HG03064 (cell line): ENCODE measurements around the gene HTD2.
"Not testable (repeated sequence)": the region's sequence is repeated elsewhere in the genome, so short reads cannot be mapped to it uniquely, and the experiment has no call there.

Experiments
- ATAC-seq: cut with Tn5 transposase; IDR thresholded peaks from one replicate; pipeline ENCODE4 v1.9.1; 2021; ENCODE audit warnings: low read depth; ENCODE audit not compliant: unreplicated experiment

The HTD2 gene

DNA sequence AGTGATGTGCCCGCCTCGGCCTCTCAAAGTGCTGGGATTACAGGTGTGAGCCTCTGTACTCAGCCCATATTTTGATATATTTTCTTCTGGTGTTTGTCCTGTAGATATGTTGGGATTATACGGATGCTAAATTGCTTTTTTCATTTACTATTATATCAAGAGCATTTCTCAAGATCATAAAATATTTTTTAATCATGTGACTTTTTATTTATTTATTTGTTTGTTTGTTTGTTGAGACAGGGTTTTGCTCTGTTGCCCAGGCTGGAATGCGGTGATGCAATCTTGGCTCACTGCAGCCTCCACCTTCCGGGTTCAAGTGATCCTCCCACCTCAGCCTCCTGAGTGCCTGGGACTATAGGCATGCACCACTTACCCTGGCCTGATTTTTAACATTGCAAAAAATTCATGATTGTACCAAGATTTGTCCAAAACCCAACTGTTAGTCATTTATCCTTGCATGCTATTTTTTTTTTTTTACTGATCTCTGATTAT, 23.6 kb downstream of the HTD2 start:
- ATAC-seq: no peak

DNA sequence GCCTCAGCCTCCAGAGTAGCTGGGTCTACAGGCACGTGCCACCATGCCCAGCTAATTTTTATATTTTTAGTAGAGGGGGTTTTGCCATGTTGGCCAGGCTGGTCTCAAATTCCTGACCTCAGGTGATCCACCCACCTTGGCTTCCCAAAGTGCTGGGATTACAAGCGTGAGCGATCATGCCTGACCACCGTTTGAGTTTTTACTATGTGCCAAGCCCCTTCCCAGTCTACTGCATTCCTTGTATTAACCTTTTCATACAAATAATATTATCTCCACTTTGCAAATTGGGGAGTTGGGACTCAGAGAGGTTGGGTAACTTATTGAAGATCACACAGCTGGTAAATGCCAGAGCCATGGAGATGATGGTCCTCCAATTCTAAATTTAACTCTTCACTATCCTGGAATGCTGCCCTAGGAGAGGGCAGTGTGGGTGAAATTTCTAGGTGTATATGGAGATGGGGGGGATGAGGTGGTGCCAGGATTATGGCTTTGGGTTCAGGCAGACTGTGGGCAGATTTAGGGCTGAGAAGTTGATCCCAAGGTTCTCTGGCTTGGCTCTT, 25.4 kb downstream of the HTD2 start:
- no peak for ATAC-seq

DNA sequence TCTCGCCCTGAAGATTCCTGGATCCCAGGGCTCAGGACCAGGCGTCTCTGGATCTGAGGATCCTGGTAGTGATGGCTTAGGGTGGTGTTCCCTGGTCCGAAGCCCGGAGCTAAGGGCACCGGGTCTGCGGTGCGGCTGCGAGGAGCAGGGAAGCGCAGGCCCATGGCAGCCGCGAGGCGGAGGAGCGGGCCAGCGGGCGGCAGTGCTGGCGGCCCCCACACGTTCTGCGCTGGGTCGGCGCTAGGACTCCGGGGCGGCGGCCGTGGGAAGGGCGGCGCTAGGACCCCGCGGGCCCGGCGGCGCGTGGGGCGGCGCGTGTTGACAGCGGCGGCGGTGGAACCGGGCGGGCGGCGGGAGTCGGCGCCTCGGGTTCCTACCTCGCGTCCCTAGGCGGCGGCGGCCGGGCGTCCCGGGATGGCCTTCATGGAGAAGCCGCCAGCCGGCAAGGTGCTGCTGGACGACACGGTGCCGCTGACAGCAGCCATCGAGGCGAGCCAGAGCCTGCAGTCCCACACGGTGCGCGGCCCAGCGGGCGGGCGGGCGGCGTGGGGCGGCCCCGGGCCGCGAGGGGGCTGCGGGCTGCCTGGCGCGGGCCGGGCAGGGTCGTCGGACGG, 26.4 kb downstream of the HTD2 start, which contains the start of gene PXK:
Gene PXK, plus strand, starts transcription at position 318 of the 614 bp plus-strand sequence. Its CDS starts 97 bp downstream, at position 415.
- ATAC-seq: peak; percentile 89

DNA sequence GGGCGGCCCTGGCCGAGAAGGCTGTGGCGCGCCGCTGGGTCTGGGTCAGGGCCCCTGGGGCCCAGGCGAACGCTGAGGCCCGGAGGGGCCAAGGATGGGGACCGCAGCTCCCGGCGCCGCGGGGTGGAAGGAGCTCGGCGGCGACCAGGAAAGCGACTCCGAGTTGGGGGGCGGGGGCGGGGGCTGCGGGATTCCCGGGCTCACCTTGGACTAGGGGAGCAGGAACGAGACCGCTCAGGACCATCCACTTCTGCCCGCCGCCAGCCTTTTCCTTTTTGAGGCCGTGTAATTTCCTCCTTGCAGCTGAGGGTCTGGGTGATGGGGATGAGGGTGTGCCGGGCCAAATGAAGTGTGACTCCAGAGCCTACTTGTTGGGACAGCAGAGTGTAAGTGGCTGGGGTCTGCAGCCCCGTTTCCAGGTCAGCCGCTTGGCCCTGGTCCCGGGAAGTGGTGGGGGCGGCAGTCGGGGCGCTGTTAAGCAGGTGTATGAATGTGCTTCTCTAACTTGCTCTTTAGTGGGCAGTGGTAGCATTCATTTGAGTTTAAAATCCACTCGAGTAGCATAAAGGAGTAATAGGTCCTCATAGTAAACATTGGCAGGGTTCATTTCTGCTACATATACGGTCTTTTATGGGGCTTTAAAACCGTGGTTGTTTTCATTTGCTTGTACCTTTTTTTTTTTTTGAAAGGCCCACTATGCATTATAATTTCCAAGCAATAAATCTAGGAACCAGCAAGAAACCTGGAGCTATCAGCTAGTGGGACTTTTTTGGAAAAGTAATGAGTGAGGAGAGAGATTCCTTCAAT, 27.1 kb downstream of the HTD2 start:
- ATAC-seq: peak; percentile 37

DNA sequence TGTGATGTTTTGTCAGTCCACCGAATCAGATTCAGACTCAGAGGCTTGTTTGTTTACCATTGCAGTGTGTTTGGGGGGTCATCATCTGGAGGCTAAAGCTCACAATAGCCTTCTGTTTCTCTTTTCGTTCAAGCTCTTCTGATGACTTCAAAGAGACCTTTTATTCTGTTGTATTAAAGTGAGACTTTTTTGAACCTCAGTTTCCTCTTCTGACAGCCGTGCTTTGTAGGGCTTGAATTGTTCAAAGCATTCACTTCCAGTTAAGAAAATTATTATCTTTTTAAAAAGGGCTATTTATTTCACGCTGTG, 27.6 kb downstream of the HTD2 start:
- no peak for ATAC-seq

DNA sequence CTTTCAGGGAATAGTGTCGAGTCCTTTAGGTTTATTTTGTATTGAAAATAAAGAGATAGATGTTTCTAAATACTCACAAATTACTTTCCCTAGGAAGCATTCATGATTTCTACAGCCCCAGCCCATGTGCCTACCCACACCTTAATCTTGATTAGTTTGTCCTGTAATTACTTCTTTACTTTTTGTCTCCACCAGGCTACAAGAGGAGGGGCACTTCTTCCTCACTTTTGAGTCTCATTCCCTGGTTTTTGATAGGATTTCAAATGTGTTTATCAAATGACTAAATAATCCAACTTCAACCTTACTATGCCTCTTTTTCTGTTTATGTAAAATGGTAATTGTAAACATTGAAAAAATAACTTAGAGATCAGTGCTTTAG, 28.2 kb downstream of the HTD2 start:
- ATAC-seq: no peak

DNA sequence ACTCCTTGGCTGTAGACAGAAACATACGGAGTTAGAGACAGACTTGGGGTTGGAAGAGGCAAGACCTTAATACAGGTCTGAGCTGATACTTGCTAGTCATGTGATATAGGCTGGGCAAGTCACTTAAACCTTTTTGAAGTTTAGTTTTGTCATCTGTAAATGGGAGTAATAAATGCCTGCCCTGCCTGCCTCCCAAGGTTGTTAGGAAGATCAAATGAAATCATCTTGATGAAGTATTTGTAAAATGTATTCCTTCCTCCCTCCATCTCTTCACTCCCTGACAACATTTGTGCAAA, 29.3 kb downstream of the HTD2 start:
- no peak for ATAC-seq

DNA sequence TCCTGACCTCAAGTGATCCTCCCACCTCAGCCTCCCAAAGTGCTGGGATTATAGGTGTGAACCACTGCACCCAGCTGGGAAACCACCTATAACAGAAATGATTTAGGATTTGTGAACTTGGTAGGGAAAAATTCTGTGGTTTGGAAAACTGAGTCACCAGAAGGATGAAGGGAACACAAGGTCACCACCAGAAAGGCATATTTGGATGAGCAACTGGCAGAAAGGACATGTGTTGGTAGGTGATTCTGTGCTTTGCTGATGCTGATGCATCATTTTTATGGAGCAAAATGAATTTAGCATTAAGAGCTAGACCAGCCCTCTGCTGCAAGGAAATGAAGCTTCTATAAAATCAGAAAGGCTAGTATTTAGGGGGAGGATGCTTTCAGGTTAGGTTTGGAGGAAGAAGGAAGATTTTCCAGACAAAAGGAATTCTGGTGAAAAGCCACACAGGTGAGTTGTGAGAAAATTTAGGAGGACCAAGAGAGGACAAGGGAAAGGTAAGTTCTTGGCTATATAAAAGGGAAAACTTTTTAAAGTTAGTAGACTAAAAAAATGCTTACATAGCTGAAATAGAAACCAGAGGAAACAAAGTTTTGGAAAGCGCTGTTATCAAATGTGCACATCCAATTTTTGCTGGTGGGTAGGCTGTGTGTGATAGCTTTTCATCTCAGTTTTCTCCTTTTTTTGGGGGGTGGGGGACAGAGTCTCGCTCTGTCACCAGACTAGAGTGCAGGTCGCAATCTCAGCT, 30.0 kb downstream of the HTD2 start:
- no peak for ATAC-seq

DNA sequence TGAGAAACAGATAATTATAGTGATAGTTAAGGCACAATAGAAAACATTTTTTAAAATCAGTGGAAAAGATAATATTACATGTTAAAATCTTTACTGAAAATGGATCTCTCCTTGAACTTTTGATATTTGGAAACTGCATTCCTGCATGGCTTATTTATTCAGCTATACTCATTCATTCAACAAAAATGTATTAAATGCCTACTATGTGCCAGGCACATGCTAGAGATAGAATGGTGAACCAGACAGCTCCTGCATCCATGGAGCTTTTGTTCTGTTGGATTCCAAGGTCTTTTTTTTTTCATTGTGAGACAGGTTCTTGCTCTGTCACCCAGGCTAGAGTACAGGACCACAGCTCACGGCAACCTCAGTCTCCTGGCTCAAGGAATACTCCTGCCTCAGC, 30.9 kb downstream of the HTD2 start:
- no peak for ATAC-seq

DNA sequence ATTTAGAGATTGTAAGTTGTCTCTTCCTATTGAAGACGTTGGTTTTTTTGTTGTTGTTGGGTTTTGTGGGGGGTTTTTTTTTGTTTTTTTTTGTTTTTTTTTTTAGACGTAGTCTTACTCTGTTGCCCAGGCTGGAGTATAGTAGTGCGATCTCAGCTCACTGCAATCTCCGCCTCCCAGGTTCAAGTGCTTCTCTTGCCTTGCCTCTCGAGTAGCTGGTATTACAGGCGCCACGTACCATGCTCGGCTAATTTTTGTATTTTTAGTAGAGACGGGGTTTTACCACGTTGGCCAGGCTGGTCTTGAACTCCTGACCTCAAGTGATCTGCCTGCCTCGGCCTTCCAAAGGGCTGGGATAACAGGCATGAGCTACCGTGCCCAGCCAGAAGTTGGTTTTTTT, 32.8 kb downstream of the HTD2 start:
- ATAC-seq: not testable (repeated sequence)

DNA sequence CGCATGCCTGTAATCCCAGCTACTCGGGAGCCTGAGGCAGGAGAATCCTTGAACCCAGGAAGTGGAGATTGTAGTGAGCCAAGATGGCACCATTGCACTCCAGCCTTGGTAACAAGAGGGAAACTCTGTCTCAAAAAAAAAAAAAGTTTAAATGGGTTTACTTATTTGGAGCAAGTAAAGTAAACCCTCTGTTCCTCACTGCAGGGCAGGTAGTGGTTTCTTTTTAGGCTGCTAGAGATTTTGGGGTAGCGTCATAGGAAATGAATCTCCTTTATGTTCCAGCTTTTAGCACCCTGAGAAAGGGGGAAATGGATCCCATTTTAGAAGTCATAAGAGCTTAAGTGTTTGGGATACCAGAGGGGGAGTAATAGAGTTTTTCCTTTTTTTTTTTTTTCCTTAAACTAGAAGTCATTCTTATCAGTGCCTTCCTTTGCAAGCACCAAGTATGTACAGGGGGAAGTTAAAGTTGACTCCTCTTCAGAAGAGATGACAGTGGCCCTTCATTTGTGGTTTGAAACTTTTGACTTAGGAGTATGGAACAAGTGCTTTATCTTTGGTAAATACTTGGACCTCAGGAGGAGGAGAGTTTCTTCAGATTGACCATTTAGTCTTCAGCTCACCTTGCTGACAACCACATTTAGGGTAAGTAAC, 34.4 kb downstream of the HTD2 start:
- no peak for ATAC-seq

DNA sequence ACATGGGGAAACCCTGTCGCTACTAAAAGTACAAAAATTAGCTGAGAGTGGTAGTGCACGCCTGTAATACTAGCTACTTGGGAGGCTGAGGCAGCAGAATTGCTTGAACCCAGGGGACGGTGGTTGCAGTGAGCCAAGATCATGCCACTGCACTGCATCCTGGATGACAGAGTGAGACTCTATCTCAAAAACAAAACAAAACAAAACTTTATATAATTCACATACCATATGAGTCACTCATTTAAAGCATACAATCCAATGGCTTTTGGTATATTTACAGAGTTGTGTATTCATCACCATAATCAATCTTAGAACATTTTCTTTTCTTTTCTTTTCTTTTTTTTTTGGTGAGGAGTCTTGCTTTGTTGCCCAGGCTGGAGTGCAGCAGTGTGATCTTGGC, 35.1 kb downstream of the HTD2 start:
- no peak for ATAC-seq

DNA sequence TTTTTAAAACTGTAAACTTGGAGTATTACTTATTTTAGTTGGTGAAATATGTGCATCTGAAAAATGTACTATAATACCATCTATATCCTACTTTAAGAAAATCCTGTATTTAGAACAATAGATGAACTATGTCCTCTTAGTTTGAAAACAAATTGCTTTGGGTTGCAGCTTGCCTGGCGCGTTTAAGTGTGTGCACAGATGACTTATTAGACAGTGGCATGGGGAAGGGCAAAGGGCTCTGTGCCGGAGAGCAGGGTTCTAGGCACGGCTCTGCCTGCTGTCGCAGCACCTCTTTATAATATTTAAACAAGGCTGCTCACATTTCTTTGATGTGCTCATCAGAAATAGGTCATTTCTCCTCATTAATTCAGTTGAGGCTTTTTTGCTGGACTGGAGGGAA, 36.4 kb downstream of the HTD2 start:
- no peak for ATAC-seq

DNA sequence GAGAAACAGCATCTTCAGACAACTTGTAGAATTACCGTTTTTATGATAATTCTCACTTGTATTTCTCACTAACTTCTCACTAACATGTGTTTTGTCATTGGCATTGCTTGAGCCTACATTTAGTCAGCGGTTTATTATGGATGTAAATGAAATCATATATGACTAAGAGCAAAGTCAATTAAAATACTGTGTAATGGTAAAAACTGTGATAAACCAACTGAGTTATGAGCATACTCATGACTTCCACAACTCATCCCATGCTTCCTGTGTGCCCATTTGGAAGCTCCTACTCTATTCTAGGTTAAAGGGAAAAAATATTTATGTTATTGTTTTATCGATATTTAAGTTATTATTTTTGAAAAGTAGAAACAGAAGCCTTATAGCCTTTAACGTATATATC, 39.1 kb downstream of the HTD2 start:
- ATAC-seq: no peak

DNA sequence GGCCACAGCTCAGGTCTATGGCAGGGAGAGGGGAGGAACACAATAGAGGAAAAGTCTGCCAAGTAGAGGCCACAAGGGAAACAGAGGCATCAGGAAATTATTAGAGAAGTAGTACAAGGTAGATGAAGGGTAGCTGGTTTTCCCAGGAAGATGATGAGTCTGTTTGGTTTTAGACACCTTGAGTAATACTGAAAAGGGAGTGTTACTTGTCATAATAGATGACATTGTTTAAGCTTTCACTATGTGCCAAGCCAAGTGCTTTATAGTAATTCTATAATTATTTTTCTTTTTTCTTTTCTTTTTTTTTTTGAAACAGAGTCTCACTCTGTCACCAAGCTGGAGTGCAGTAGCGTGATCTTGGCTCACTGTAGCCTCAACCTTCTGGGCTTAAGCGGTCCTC, 40.0 kb downstream of the HTD2 start:
- no peak for ATAC-seq

DNA sequence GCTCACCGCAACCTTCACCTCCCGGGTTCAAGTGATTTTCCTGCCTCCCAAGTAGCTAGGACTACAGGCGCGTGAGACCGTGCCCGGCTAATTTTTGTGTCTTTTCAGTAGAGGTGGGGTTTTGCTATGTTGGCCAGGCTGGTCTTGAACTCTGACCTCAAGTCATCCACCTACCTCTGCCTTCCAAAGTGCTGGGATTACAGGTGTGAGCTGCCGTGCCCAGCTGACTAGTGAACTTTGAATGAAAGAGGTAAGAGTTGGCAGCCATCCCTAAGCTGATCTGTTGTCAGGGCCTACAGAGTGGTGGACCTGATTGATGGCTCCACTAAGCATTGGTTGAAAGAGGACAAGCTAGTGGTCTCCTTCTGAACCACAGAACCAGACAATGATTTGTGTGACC, 41.7 kb downstream of the HTD2 start:
- ATAC-seq: no peak

DNA sequence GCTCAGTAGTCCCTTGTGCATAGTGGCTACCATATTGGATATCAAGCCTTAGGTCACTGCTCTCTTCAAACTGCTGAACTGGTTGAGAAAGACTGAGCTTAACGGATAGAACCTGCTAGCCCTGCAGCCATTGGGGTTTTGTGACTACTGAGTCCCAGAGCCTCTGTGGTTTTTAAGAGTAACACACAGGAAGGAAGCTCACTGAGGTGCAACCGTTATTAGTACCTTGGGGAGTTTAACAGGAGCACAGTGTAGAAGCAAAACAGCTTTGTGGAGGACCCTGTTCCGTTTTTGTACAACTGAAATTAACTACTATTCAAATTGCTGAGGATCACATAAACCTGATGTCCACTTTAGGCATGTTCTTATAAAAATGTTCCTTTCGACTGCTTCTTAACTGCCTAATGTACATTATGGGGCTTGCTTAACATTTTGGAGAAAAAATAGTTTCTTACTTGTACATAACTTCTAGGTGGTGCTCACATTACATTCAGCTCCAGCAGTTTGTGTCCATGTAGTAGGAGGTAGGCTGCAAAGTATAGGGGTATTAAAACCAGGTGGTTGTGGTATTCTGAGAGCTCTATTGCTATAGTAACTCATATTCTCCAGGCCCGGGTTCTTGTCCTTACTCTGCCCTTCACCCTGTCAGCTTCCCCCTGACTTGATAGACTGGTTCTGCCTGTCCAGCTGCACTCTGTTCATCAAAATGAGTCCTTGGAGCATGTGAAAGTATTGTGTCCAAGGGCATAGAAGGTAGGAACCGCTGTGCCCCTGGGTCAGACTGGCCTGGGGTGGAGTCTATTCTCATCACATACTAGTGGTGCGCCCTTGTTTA, 43.7 kb downstream of the HTD2 start:
- peak; percentile 94 for ATAC-seq

DNA sequence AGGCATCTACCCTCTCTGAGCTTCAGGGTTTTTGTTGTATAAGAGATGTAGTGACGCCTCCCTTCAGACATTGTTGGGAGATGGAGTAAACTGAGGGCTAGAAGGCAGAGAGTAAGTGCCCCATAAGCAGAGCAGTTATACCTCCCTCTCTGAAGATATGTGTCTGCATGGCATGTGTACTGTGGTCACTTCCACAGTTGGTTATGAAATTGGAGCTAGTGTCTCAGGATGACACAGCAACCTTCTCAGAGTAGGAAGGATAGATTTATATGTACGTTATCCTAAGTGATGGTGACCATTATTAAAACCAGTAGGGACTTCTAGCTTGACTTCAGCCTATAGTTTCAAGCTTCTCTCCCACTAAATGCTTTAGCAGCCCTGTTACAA, 44.3 kb downstream of the HTD2 start:
- ATAC-seq: no peak

DNA sequence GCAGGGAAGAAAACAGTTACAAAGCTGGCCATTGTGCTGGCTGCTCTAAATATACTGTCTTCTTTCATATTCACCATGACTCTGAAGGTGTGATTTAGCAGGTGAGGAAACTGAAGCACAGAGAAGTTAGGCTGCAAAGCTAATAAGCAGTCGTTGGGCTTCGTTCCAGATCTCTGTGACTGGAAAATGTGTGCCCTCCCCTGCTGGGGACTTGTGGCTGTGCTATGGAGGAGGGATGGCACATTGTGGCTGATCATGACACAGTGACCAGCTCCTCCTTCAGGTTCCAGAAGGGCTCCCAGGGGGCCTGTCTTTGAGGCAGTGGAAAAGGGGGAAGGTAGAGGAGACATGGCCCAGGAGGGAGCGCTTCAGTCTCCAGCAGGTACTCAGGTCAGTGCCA, 45.6 kb downstream of the HTD2 start:
- ATAC-seq: no peak

DNA sequence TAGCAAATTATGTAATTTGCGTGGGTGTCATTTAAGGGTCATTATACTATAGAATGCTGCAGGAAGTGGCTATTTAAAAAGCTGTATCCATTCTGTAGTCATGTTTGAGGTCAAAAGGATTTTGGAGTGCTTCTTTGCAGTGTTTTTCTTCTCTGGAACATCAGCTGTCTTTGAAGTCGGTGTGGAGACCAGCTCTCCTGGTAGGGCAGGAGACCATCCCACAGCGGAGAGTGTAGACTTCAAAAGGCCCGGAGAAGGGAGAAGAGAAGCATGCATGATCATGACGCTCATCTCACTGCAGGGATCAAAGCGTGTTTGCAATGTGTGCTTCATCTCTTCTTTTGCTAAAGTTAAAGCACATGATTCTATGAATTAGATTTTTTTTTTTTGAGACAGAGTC, 46.3 kb downstream of the HTD2 start:
- ATAC-seq: no peak
